ENCODE measurements around the gene PROK1. TPM values are rescaled to one million over a fixed set of nuclear protein-coding genes. Genes with fewer than 3 reads are reported as not detected.

Gene PROK1
- total and polyA plus RNA-seq, 10 of the 15 experiments (the other 5 are each of a cell fraction or from before 2014, with no cell fraction given), result not detected

DNA sequence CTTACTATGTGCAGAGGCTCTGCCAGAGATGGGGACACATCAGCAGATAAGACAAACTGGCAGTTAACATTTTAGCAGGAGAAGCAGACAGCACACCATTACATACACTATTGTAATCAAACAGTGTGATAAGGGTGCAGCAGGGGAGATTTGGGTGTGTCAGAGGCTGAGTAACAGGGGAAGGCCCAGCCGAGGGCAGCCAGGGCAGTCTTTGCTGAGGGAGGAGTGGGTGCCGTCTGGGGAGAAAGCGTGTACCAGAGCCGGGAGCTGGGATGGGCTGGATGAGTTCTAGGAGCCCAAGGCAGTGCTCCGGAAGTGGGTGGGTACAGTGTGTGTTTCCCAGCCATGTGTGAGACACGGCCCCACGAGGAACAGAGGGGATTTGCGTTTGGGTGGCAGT lies 36.8 kb downstream of the PROK1 start (continued):
- TF ChIP-seq, protein P1, sequence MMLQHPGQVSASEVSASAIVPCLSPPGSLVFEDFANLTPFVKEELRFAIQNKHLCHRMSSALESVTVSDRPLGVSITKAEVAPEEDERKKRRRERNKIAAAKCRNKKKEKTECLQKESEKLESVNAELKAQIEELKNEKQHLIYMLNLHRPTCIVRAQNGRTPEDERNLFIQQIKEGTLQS (IDR thresholded peaks at IDR 0.05; ENCODE audit: borderline replicate concordance, extremely low read depth, low read depth, low read length), result no peak
- TF ChIP-seq CREM (IDR thresholded peaks at IDR 0.05; ENCODE audit: low read depth), result no peak
- TF ChIP-seq, protein P2, sequence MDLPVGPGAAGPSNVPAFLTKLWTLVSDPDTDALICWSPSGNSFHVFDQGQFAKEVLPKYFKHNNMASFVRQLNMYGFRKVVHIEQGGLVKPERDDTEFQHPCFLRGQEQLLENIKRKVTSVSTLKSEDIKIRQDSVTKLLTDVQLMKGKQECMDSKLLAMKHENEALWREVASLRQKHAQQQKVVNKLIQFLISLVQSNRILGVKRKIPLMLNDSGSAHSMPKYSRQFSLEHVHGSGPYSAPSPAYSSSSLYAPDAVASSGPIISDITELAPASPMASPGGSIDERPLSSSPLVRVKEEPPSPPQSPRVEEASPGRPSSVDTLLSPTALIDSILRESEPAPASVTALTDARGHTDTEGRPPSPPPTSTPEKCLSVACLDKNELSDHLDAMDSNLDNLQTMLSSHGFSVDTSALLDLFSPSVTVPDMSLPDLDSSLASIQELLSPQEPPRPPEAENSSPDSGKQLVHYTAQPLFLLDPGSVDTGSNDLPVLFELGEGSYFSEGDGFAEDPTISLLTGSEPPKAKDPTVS (IDR thresholded peaks at IDR 0.05; ENCODE audit: low read depth, low read length), result no peak

DNA sequence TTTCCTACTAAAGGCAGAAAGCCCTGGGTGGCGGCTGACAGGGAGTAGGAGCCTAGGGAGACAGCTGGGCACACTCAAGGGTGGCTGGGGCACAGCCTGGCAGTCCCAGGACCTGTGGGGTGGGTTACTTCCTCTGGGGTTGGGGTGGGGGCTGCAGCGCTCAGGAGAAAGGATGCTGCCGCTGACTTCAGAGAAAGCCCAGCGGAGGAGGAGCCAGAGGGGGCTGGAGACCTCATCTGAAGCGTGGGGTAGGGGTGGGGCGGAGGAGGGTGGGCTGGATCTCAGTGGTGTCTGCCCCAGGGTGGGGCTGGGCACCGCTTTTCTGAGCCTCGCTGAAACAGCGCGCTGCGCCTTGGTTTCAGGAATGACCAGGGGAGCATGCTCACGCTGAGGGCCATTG lies 37.2 kb downstream of the PROK1 start:
- ChIA-PET POLR2A (no interaction called here), SMC1A (ENCODE audit: uncharacterized antibody, unreplicated experiment) (no interaction called here), CTCF (no interaction called here), RAD21 (ENCODE audit: unreplicated experiment) (no interaction called here)
- Histone ChIP-seq H3K4me1 (ENCODE audit: control insufficient read depth, insufficient read depth, low read length) (no peaks in the 10 kb centered on the region), H3K36me3 (ENCODE audit: control insufficient read depth in 2 of 2, insufficient read depth in 2 of 2, low read length in 1 of 2) (no peaks in the 10 kb centered on the region), H4K20me1 (ENCODE audit: control insufficient read depth, insufficient read depth) (no peaks in the 10 kb centered on the region), H3K4me2 (ENCODE audit: control insufficient read depth, insufficient read depth) (no peak overlapping the region), H3K9me3 (replicated peaks; ENCODE audit: control insufficient read depth, insufficient read depth, low read length) (no peaks in the 10 kb centered on the region), H3K4me3 (no peak overlapping the region), H2AFZ (ENCODE audit: control insufficient read depth, low read depth, low read length) (no peak overlapping the region), H3K27me3 (replicated peaks in 1 of 2; ENCODE audit: control insufficient read depth in 2 of 2, insufficient read depth in 2 of 2, low read length in 1 of 2) (peaks cover 3 to 4% of the 10 kb centered on the region in 2 experiments; a peak in 3 of 4 replicates), H3K79me2 (ENCODE audit: control insufficient read depth, insufficient read depth, low read length) (no peaks in the 10 kb centered on the region), H3K27ac (ENCODE audit: control insufficient read depth, insufficient read depth) (no peak overlapping the region), H3K9ac (ENCODE audit: control insufficient read depth, insufficient read depth, low read length) (no peak overlapping the region)
- FAIRE-seq (no peak), DNase-seq (ENCODE audit: low read depth, low spot score) (no peak), ATAC-seq (no peak)
- intact Hi-C loops (cut with micrococcal nuclease; ENCODE audit: unreplicated experiment) (no loop called here), in situ Hi-C loops (cut with MboI) (no loop called here)
- TF ChIP-seq CBX5 (IDR thresholded peaks at IDR 0.05; ENCODE audit: low read depth), result no peak
- no peak for TF ChIP-seq RB1 (IDR thresholded peaks at IDR 0.05; ENCODE audit: borderline replicate concordance)
- TF ChIP-seq MXI1 (IDR thresholded peaks at IDR 0.05; ENCODE audit: low read depth, low read length), result no peak
- no peak for TF ChIP-seq CHD1 (IDR thresholded peaks at IDR 0.05; ENCODE audit: low read depth, low read length)
- no peak for TF ChIP-seq LARP7 (IDR thresholded peaks at IDR 0.05)
- no peak for TF ChIP-seq SMARCA5 (IDR thresholded peaks at IDR 0.05)
- TF ChIP-seq POLR2AphosphoS2 (IDR thresholded peaks at IDR 0.05; ENCODE audit: low read depth, low read length), result no peak
- no peak for TF ChIP-seq EED (IDR thresholded peaks at IDR 0.05; ENCODE audit: low read depth)
- TF ChIP-seq NBN (IDR thresholded peaks at IDR 0.05), result no peak
- no peak for TF ChIP-seq ZNF207 (IDR thresholded peaks at IDR 0.05; ENCODE audit: borderline replicate concordance)
- WGBS (ENCODE audit: insufficient coverage, insufficient replicate concordance, low lambda C conversion rate, missing lambda C conversion rate), result 30% methylated on average over 6 of the region's 12 CpGs
- BruUV-seq (replicated peaks), result no TSS peak
